GM12801 (cell line): Measurements from ENCODE around the gene KIRREL3.

ENCODE experiments used
- TF ChIP-seq, protein P1 (sequence below): IDR thresholded peaks from one replicate; pipeline ENCODE4 v1.5.1; 2011; ENCODE audit warnings: control low read depth; ENCODE audit not compliant: insufficient read length; ENCODE audit errors: extremely low read depth

The KIRREL3 gene

DNA sequence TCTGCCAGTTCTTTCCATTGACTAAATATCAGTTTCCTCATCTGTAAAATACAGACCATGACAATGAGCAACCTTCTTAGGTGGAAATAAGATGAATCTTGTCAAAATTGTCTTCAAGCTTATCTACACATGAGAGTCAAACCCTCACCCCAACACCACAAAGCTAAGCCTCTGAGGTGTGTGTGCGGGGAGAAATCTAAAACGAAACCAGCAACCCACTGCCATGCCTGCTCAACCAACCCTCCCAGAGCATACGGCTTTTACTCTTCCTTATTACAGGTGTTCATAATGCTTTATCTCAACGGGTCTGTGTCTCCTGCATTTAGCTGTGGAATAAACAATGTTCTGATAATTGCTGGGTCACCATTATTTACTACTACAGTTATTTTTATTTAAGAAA is 235.4 kb downstream of the KIRREL3 start:
- TF ChIP-seq, protein P1, sequence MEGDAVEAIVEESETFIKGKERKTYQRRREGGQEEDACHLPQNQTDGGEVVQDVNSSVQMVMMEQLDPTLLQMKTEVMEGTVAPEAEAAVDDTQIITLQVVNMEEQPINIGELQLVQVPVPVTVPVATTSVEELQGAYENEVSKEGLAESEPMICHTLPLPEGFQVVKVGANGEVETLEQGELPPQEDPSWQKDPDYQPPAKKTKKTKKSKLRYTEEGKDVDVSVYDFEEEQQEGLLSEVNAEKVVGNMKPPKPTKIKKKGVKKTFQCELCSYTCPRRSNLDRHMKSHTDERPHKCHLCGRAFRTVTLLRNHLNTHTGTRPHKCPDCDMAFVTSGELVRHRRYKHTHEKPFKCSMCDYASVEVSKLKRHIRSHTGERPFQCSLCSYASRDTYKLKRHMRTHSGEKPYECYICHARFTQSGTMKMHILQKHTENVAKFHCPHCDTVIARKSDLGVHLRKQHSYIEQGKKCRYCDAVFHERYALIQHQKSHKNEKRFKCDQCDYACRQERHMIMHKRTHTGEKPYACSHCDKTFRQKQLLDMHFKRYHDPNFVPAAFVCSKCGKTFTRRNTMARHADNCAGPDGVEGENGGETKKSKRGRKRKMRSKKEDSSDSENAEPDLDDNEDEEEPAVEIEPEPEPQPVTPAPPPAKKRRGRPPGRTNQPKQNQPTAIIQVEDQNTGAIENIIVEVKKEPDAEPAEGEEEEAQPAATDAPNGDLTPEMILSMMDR = no peak

GRCh38 chr11:126764231-126764630 is 236.3 kb downstream of the KIRREL3 start:
- TF ChIP-seq, protein P1 = no peak

DNA sequence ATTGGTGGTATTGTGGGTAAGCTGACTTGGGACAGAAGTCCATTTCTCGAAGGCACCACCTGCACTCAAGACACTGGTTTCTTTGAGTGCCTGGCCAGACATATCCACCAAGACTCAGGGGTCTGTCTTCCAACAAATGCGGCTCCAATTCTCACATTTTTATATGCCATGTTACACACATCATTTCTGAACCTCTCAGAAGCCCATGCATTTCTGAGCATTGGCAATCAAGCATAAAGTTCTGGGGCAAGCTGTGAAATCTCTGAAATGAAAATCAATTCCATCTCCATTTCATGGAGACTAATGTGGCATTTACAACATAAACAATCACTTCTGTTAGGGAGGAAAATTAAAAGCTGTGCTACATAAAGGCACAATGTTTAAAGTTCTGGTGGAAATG is 243.7 kb downstream of the KIRREL3 start:
- TF ChIP-seq, protein P1 = no peak

GRCh38 chr11:126756421-126756820 is 244.1 kb downstream of the KIRREL3 start:
- TF ChIP-seq, protein P1 = no peak

DNA sequence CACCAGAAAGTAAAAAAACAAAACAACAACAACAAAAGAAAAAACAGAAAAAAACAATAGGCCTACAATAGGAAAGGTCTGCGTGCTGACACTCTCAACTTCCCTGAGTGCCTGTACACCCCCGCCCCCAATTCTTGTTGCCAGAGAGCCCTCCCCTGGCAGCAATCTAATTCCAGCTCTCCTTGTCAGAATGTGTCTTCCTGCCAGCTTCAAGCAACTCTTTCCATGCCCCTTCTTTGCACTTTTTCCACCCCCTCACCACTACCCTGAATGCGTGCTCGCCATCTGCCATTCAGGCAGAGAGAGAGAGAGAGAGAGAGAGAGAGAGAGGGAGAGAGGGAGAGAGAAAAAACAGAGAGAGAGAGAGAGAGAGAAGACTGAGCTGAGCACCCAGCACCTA is 245.0 kb downstream of the KIRREL3 start:
- TF ChIP-seq, protein P1 = no peak

DNA sequence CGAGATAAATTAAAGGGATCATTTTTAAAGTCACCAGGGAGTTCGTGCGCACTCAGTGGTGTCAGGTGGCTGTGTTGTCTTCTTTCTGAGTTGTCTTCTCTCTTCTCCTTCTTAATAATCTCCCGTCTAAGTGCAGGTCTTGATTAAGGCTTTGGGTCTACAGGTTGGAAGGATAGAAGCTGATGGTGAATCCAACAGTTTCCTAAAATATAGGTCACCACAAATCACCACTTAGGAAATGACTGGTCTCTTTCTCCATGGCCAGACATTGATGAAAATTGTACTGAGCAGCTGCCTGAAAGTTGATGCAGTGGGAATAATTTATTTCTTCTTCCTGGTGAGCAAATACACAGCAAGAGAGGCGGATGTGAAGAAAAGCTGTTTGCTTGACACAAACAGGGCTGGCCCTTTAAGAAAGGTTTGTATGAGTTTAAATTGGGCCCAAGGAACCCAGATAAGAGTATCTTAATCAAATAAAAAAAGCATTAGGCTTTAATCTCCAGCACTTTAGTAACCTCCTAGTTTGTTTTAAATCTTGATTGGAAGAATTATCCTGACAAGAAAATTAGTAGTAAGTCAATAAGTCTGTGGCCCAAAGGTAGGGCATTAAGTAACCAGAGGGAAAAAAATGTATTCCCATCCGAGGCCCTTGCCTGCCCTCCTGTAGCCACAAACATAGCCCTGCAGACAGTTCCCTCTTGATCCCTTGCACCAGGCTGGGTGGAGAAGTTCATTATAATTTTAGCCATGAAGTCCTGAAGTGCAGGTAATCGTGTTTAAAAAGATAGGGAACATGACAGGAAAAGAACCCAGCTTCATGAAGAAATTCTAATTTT is 245.8 kb downstream of the KIRREL3 start:
- TF ChIP-seq, protein P1 = no peak

DNA sequence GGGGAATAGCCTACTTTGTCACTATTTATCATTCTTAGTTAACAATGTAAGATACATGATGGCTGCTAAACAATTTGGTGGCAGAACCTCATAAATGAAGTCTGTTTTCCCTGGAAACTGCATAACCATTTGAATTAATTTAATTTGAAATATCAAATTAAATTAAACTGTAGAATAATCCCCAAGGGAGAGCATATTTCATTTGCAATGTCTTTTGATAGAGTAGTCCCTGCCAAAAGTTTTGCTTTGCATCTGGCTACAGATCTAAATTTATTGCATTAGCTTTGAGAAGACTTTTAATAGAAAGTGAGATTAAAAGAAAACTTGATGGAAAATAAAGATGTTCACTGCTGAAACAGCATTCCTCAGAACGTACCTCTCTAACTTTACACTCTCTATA is 246.6 kb downstream of the KIRREL3 start:
- TF ChIP-seq, protein P1 = no peak
